H1 (cell line): ENCODE results near the gene SLC35G6. TPM values are rescaled to one million over a fixed set of nuclear protein-coding genes. Genes with fewer than 3 reads are reported as not detected.
A peak's percentile ranks its signal among the peaks of the same experiment; 100 is the strongest.

Experiments
- CTCF ChIA-PET: fragments of 300-600 bp; sonication (Branson Sonifier 250); formaldehyde crosslinking; loops from one replicate; lab custom pipeline; 2021; ENCODE audit not compliant: partially characterized antibody; lab: Charles Lee
- POLR2A ChIA-PET: fragments of 300-600 bp; sonication (Branson Sonifier 250); formaldehyde crosslinking; loops from one replicate; lab custom pipeline; 2021; ENCODE audit warnings: inconsistent platforms; ENCODE audit not compliant: partially characterized antibody; lab: Charles Lee
- DNase-seq, 2 experiments: peaks; one replicate each; pipeline versions ENCODE4 v3.0.0 to v3.0.0-alpha.2; 2010 to 2022; ENCODE audit warnings: low spot score in 2 of 2, low read depth in 1 of 2, mixed read lengths in 1 of 2
- FAIRE-seq: peaks from 2 replicates; lab custom pipeline; 2011; peaks lifted over from hg19 to GRCh38; lab: Jason Lieb, UNC
- H2AFZ ChIP-seq: 2 replicates; pipeline ENCODE4 v1.8.1; 2012; ENCODE audit warnings: low read length, inconsistent platforms
- H2AK5ac ChIP-seq: 2 replicates; pipeline ENCODE4 v1.6.1; 2013; ENCODE audit warnings: low read depth, low read length
- H2BK120ac ChIP-seq: replicated peaks from 2 replicates; pipeline ENCODE3; 2013; ENCODE audit warnings: low read depth, low read length, inconsistent platforms
- H2BK12ac ChIP-seq: 2 replicates; pipeline ENCODE4 v1.6.1; 2013; ENCODE audit warnings: low read depth, low read length
- H2BK15ac ChIP-seq: 2 replicates; pipeline ENCODE4 v1.6.1; 2013; ENCODE audit warnings: low read length
- H2BK20ac ChIP-seq: 2 replicates; pipeline ENCODE4 v1.6.1; 2013; ENCODE audit warnings: low read length
- H2BK5ac ChIP-seq: 2 replicates; pipeline ENCODE4 v1.6.1; 2013; ENCODE audit warnings: low read depth, low read length
- H3K14ac ChIP-seq: 2 replicates; pipeline ENCODE4 v1.6.1; 2013; ENCODE audit warnings: inconsistent platforms; ENCODE audit not compliant: insufficient read length
- H3K18ac ChIP-seq: 2 replicates; pipeline ENCODE4 v1.6.1; 2013; ENCODE audit warnings: low read length; ENCODE audit errors: extremely low read depth
- H3K23ac ChIP-seq: 2 replicates; pipeline ENCODE4 v1.6.1; 2013; ENCODE audit warnings: inconsistent platforms; ENCODE audit not compliant: insufficient read length
- H3K23me2 ChIP-seq: 2 replicates; pipeline ENCODE4 v1.6.1; 2013; ENCODE audit warnings: low read depth, low read length
- H3K27ac ChIP-seq: 2 replicates; pipeline ENCODE4 v1.6.1; 2011; ENCODE audit warnings: low read depth, low read length, inconsistent platforms
- H3K27me3 ChIP-seq, 4 experiments: replicated peaks in 1 of 4; 1 replicate in 1 of 4; 2 replicates in 3 of 4; pipeline versions ENCODE4 v1.6.1 to v1.8.1; 2011 to 2013; ENCODE audit warnings: low read length in 3 of 4, mild to moderate bottlenecking in 3 of 4, inconsistent platforms in 2 of 4, mixed read lengths in 2 of 4, moderate library complexity in 1 of 4; ENCODE audit not compliant: control insufficient read depth in 3 of 4, insufficient read depth in 3 of 4; ENCODE audit errors: extremely low read depth in 1 of 4
- H3K36me3 ChIP-seq, 4 experiments: 2 replicates each; pipeline versions ENCODE4 v1.6.1 to v1.8.1; 2011 to 2013; ENCODE audit warnings: mild to moderate bottlenecking in 4 of 4, low read length in 3 of 4, moderate library complexity in 2 of 4, control low read depth in 1 of 4, inconsistent platforms in 1 of 4; ENCODE audit not compliant: insufficient read depth in 4 of 4, control insufficient read depth in 2 of 4
- H3K4ac ChIP-seq: replicated peaks from 2 replicates; pipeline ENCODE3; 2013; ENCODE audit warnings: low read length, low read depth, mixed read lengths, inconsistent platforms; ENCODE audit not compliant: insufficient read length
- H3K4me1 ChIP-seq, 4 experiments: replicated peaks in 1 of 4; 1 replicate in 1 of 4; 2 replicates in 3 of 4; pipeline versions ENCODE4 v1.6.1 to v1.8.1; 2011 to 2013; ENCODE audit warnings: low read length in 3 of 4, inconsistent platforms in 2 of 4, mixed read lengths in 1 of 4; ENCODE audit not compliant: insufficient read depth in 4 of 4, control insufficient read depth in 3 of 4
- H3K4me2 ChIP-seq, 2 experiments: 2 replicates each; pipeline versions ENCODE4 v1.6.1 to v1.8.1; 2011 to 2013; ENCODE audit warnings: low read depth in 2 of 2, low read length in 2 of 2, control low read depth in 1 of 2, inconsistent platforms in 1 of 2, mild to moderate bottlenecking in 1 of 2; ENCODE audit not compliant: insufficient read depth in 1 of 2
- H3K4me3 ChIP-seq, 4 experiments: fragments of 200-600, 300-600 bp in 1 of 4; sonication (generic), shearing (Covaris generic), sonication (Bioruptor Twin) in 1 of 4; 2 replicates each; pipeline versions ENCODE4 v1.5.1 to v1.8.1; 2011 to 2016; ENCODE audit warnings: low read length in 4 of 4, low read depth in 3 of 4, control low read depth in 2 of 4, inconsistent platforms in 2 of 4, mild to moderate bottlenecking in 2 of 4, mixed read lengths in 1 of 4, moderate library complexity in 1 of 4; ENCODE audit not compliant: insufficient read depth in 2 of 4; ENCODE audit errors: extremely low read depth in 1 of 4
- H3K56ac ChIP-seq: replicated peaks from 2 replicates; pipeline ENCODE3; 2013; ENCODE audit warnings: low read depth, mild to moderate bottlenecking, mixed read lengths, low read length, inconsistent platforms; ENCODE audit not compliant: insufficient read length
- H3K79me1 ChIP-seq: 2 replicates; pipeline ENCODE4 v1.6.1; 2013; ENCODE audit warnings: low read depth, low read length, control low read depth
- H3K79me2 ChIP-seq, 2 experiments: 2 replicates each; pipeline versions ENCODE4 v1.6.1 to v1.8.1; 2012 to 2013; ENCODE audit warnings: low read length in 2 of 2, mild to moderate bottlenecking in 2 of 2, inconsistent platforms in 1 of 2; ENCODE audit not compliant: insufficient read depth in 2 of 2, control insufficient read depth in 1 of 2
- H3K9ac ChIP-seq, 4 experiments: replicated peaks in 1 of 4; 1 replicate in 1 of 4; 2 replicates in 3 of 4; pipeline versions ENCODE4 v1.6.1 to v1.8.1; 2011 to 2013; ENCODE audit warnings: low read depth in 3 of 4, low read length in 3 of 4, control low read depth in 2 of 4, mild to moderate bottlenecking in 2 of 4, moderate library complexity in 2 of 4, inconsistent platforms in 1 of 4; ENCODE audit errors: extremely low read depth in 1 of 4
- H3K9me3 ChIP-seq, 2 experiments: 2 replicates each; pipeline versions ENCODE4 v1.6.1 to v1.8.1; 2012 to 2013; ENCODE audit warnings: mild to moderate bottlenecking in 2 of 2, moderate library complexity in 2 of 2, control low read depth in 1 of 2, inconsistent platforms in 1 of 2, low read depth in 1 of 2, low read length in 1 of 2, mixed read lengths in 1 of 2; ENCODE audit not compliant: insufficient read depth in 2 of 2
- H4K20me1 ChIP-seq, 2 experiments: replicated peaks in 1 of 2; 2 replicates each; pipeline versions ENCODE3 to v1.8.1; 2011 to 2013; ENCODE audit warnings: inconsistent platforms in 2 of 2, low read length in 2 of 2, mild to moderate bottlenecking in 1 of 2; ENCODE audit not compliant: insufficient read depth in 2 of 2, control insufficient read depth in 1 of 2
- H4K5ac ChIP-seq: 2 replicates; pipeline ENCODE4 v1.6.1; 2013; ENCODE audit warnings: low read length, low read depth, mixed read lengths, inconsistent platforms; ENCODE audit not compliant: insufficient read length
- H4K8ac ChIP-seq: 2 replicates; pipeline ENCODE4 v1.8.0; 2013; ENCODE audit warnings: mild to moderate bottlenecking, moderate library complexity, low read length, inconsistent platforms; ENCODE audit not compliant: insufficient read depth; ENCODE audit errors: extremely low read depth
- H4K91ac ChIP-seq: replicated peaks from 2 replicates; pipeline ENCODE3; 2013; ENCODE audit warnings: low read length, mixed read lengths, inconsistent platforms; ENCODE audit not compliant: insufficient read length
- ASH2L ChIP-seq: fragments of 200-600, 300-600 bp; sonication (generic); IDR thresholded peaks from one replicate; pipeline ENCODE4 v1.7.1; 2017; ENCODE audit warnings: low read length
- CEBPB ChIP-seq: IDR thresholded peaks from 2 replicates; pipeline ENCODE4 v1.6.1; 2012; ENCODE audit warnings: low read depth, low read length
- CHD2 ChIP-seq: IDR thresholded peaks from 2 replicates; pipeline ENCODE4 v1.6.1; 2012; ENCODE audit warnings: low read length, improper control_type of control experiment
- CREB1 ChIP-seq: IDR thresholded peaks from 2 replicates; pipeline ENCODE4 v1.6.1; 2012; ENCODE audit warnings: inconsistent platforms
- CTBP2 ChIP-seq: IDR thresholded peaks from 2 replicates; pipeline ENCODE4 v1.7.0; 2011; ENCODE audit warnings: borderline replicate concordance, mild to moderate bottlenecking, moderate library complexity, mixed read lengths, low read length; ENCODE audit not compliant: insufficient read depth, insufficient read length
- EP300 ChIP-seq, 2 experiments: IDR thresholded peaks; 1 replicate in 1 of 2; 2 replicates in 1 of 2; pipeline ENCODE4 v1.6.1; 2011 to 2012; ENCODE audit warnings: low read depth in 2 of 2, low read length in 2 of 2, mild to moderate bottlenecking in 2 of 2, borderline replicate concordance in 1 of 2, inconsistent platforms in 1 of 2, moderate library complexity in 1 of 2
- EZH2 ChIP-seq: fragments of 200-600 bp; sonication (generic); IDR thresholded peaks from 2 replicates; pipeline ENCODE4 v1.7.1; 2012; ENCODE audit warnings: low read depth, mild to moderate bottlenecking, moderate library complexity, low read length, inconsistent platforms; ENCODE audit not compliant: severe bottlenecking
- FOSL1 ChIP-seq: IDR thresholded peaks from 2 replicates; pipeline ENCODE4 v1.6.1; 2011; ENCODE audit warnings: mild to moderate bottlenecking, low read depth, low read length, moderate library complexity; ENCODE audit not compliant: insufficient read depth
- HDAC2 ChIP-seq, 2 experiments: fragments of 300-600 bp in 1 of 2; sonication (generic) in 1 of 2; IDR thresholded peaks; 2 replicates each; pipeline ENCODE4 v1.6.1; 2011 to 2012; ENCODE audit warnings: low read depth in 2 of 2, low read length in 2 of 2, mild to moderate bottlenecking in 2 of 2, moderate library complexity in 2 of 2, borderline replicate concordance in 1 of 2, inconsistent platforms in 1 of 2
- JUN ChIP-seq: IDR thresholded peaks from 2 replicates; pipeline ENCODE4 v1.6.1; 2011; ENCODE audit warnings: low read depth, mild to moderate bottlenecking, improper control_type of control experiment, low read length
- PHF8 ChIP-seq: fragments of 200-600 bp; sonication (generic); conservative IDR thresholded peaks from 2 replicates; pipeline ENCODE4 v1.7.1; 2012; ENCODE audit warnings: low read depth, mild to moderate bottlenecking, inconsistent platforms, low read length, moderate library complexity
- RBBP5 ChIP-seq: IDR thresholded peaks from 2 replicates; pipeline ENCODE4 v1.7.1; 2012; ENCODE audit warnings: low read depth, mild to moderate bottlenecking, inconsistent platforms, low read length, moderate library complexity, borderline replicate concordance
- SP1 ChIP-seq: IDR thresholded peaks from 2 replicates; pipeline ENCODE4 v1.6.1; 2011; ENCODE audit warnings: low read depth, low read length
- WGBS, 2 experiments: shearing (Covaris generic) in 1 of 2; methylation state at CpG; one replicate each; pipeline versions ENCODE4 v1.1.6 to v1.1.7; 2013 to 2015; ENCODE audit warnings: low lambda C conversion rate in 2 of 2, mixed read lengths in 2 of 2, inconsistent platforms in 1 of 2, low coverage in 1 of 2, missing lambda C conversion rate in 1 of 2; ENCODE audit not compliant: insufficient replicate concordance in 2 of 2, insufficient coverage in 1 of 2, insufficient read length in 1 of 2; ENCODE audit errors: extremely low coverage in 1 of 2, missing lambda C conversion rate in 1 of 2; 5-methylcytosine and 5-hydroxymethylcytosine counted together
- polyA plus RNA-seq, 7 experiments: library from polyadenylated mRNA; depleted of rRNA in 3 of 7; stranded (reverse) in 5 of 7; unstranded in 2 of 7; fragments of >200 nt in 5 of 7; fragments of 200-250 nt in 2 of 7; gene quantifications; 1 replicate in 5 of 7; 2 replicates in 1 of 7; 4 replicates in 1 of 7; pipeline versions ENCODE4 v1.2.1 to v1.2.3, GENCODE V29; 2011 to 2013; ENCODE audit warnings: missing spikeins in 2 of 7, mixed read lengths in 2 of 7
- total RNA-seq: library from RNA; stranded (reverse); fragmentation: NEBNext Ultra II Directional; extraction: Animal tissue kit (Norgen Biotek cat#: 25700); gene quantifications from 2 replicates; pipeline ENCODE4 v1.2.1, GENCODE V29; 2021

SLC35G6 gene
- total and polyA plus RNA-seq, 2 of the 8 experiments (the other 6 are each of a cell fraction or from before 2014, with no cell fraction given): 0.05 TPM; not detected in 1

DNA sequence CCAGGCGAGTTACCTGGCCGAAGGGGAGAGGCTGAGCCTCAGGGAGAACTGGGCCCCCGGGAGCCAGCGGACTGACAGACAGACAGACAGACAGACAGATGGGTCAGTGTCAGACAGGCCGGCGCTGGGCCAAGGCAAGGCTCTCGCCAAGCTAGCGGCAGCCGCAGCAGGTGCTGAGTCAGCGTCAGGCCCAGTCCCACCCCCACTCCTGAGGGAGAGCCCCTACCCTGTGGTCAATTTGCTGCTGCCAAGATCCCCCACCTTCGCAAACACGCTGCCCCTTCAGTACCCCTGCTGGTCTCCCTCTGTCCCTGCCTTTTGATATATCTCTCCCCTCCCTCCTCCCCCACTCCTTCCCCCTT is 40.4 kb upstream of the SLC35G6 start:
- Histone ChIP-seq H3K56ac (no peak overlapping the region), H4K8ac (no peak overlapping the region), H3K14ac (no peak overlapping the region), H2BK5ac (no peak overlapping the region; the same call in 1 of the 2 replicates), H3K4me1 (peaks cover 3 to 35% (median 18%) of the 10 kb centered on the region in 4 experiments), H2BK12ac (peak overlapping the region; percentile 62; the same call in 1 of the 2 replicates), H3K4me3 (peak overlapping the region; percentile 50 to 83 (median 67)), H3K4ac (no peak overlapping the region), H2BK20ac (no peak overlapping the region), H3K9ac (peak overlapping the region in 2 of 4 experiments; percentile 94 to 95; a peak in 4 of 7 replicates), H3K4me2 (peak overlapping the region; percentile 91), H2AK5ac (no peak overlapping the region), H4K20me1 (no peaks in the 10 kb centered on the region), H4K91ac (peak overlapping the region; percentile 12), H2AFZ (no peak overlapping the region), H3K27me3 (peaks cover 2 to 19% (median 13%) of the 10 kb centered on the region in 4 experiments; a peak in 6 of 7 replicates), H3K23ac (no peak overlapping the region), H2BK15ac (no peak overlapping the region; the same call in 1 of the 2 replicates), H3K79me2 (no peaks in the 10 kb centered on the region), H3K36me3 (no peaks in the 10 kb centered on the region), H2BK120ac (no peak overlapping the region), H3K79me1 (no peaks in the 10 kb centered on the region), H3K23me2 (peaks cover 34% of the 10 kb centered on the region; the same call in 1 of the 2 replicates), H3K27ac (peak overlapping the region; percentile 98; the same call in 1 of the 2 replicates), H3K18ac (peak overlapping the region; percentile 76), H3K9me3 (no peaks in the 10 kb centered on the region), H4K5ac (peak overlapping the region; percentile 71)
- DNase-seq (no peak), FAIRE-seq (no peak)
- ChIA-PET POLR2A (interaction anchor here (0.6 to 15.5 kb wide), 28 partner anchors 11 to 826 kb away, joined by 3 to 339 read pairs (median 4); partner anchors contain the start of genes ACAP1, NLGN2, POLR2A and SLC35G6), CTCF (interaction anchor here (0.6 to 5.4 kb wide), 25 partner anchors 8 to 144 kb away, joined by 3 to 26 read pairs (median 3); partner anchors contain the start of genes NLGN2, SLC35G6, SPEM2 and TMEM256)
- 0% methylated on average over 10 of the region's 12 CpGs; no CpG with 5 or more reads in 1 of the 2 experiments for WGBS, 2 experiments
- TF ChIP-seq CTBP2 (peak; percentile 53), JUN (no peak), EP300 (IDR thresholded peaks at IDR 0.05; ENCODE audit: borderline replicate concordance in 1 of 2, low read depth in 2 of 2, low read length in 2 of 2) (no peak), SP1 (no peak), EZH2 (no peak), RBBP5 (no peak), CEBPB (no peak), CREB1 (no peak), ASH2L (peak; percentile 67), CHD2 (no peak), PHF8 (no peak), FOSL1 (no peak), HDAC2 (IDR thresholded peaks at IDR 0.05; ENCODE audit: borderline replicate concordance in 1 of 2, low read depth in 2 of 2, low read length in 2 of 2) (peak; percentile 56 to 87; a peak in 3 of 4 replicates)
